ENCODE measurements around the gene SERPINB4. TPM values are rescaled to one million over a fixed set of nuclear protein-coding genes. Genes with fewer than 3 reads are reported as not detected.
"Not testable (repeated sequence)": the region's sequence is repeated elsewhere in the genome, so short reads cannot be mapped to it uniquely, and the experiment has no call there.

SERPINB4 gene
- polyA plus RNA-seq, 1 donor from 2014 or later, result not detected

GRCh38 chr18:63648241-63648640 lies 4.2 kb upstream of the SERPINB4 start:
- Mint-ChIP-seq H3K9me3 (peaks cover 0 to 2% (median 0%) of the 10 kb centered on the region in 3 donors), H3K4me3 (no peak overlapping the region), H3K36me3 (no peaks in the 10 kb centered on the region)

GRCh38 chr18:63646936-63647335 lies 2.9 kb upstream of the SERPINB4 start:
- H3K27me3 Mint-ChIP-seq, result peaks cover 9% of the 10 kb centered on the region
- H3K4me1 Mint-ChIP-seq, result no peaks in the 10 kb centered on the region
- H3K9me3 Mint-ChIP-seq, result peaks cover 0 to 2% (median 0%) of the 10 kb centered on the region in 3 donors
- no peaks in the 10 kb centered on the region for H3K36me3 Mint-ChIP-seq
- no peak overlapping the region for H3K4me3 Mint-ChIP-seq
- H3K27ac Mint-ChIP-seq, result no peak overlapping the region

More at GRCh38 chr18:63648241-63648640, 4.2 kb upstream of the SERPINB4 start:
- Mint-ChIP-seq H3K27me3 (peaks cover 9% of the 10 kb centered on the region), H3K27ac (no peak overlapping the region), H3K4me1 (no peaks in the 10 kb centered on the region)

- H3K4me3 Mint-ChIP-seq, H3K27me3 Mint-ChIP-seq, H3K27ac Mint-ChIP-seq, H3K36me3 Mint-ChIP-seq, H3K9me3 Mint-ChIP-seq, H3K4me1 Mint-ChIP-seq: not testable (repeated sequence)
Measured at GRCh38 chr18:63644694-63645093, 638 bp upstream of the SERPINB4 start.

- not testable (repeated sequence) for H3K4me1 Mint-ChIP-seq, H3K27ac Mint-ChIP-seq, H3K9me3 Mint-ChIP-seq, H3K27me3 Mint-ChIP-seq, H3K36me3 Mint-ChIP-seq, H3K4me3 Mint-ChIP-seq
Measured at GRCh38 chr18:63642668-63643356, 1.2 kb downstream of the SERPINB4 start.

GRCh38 chr18:63641157-63641680 lies 2.8 kb downstream of the SERPINB4 start:
- H3K27me3 Mint-ChIP-seq, H3K4me3 Mint-ChIP-seq, H3K4me1 Mint-ChIP-seq, H3K9me3 Mint-ChIP-seq, H3K27ac Mint-ChIP-seq, H3K36me3 Mint-ChIP-seq: not testable (repeated sequence)

GRCh38 chr18:63637703-63638102 lies 6.4 kb downstream of the SERPINB4 start:
- no peak overlapping the region for H3K27ac Mint-ChIP-seq
- H3K9me3 Mint-ChIP-seq, result peaks cover 0 to 4% (median 0%) of the 10 kb centered on the region in 3 donors
- H3K27me3 Mint-ChIP-seq, result no peaks in the 10 kb centered on the region
- no peaks in the 10 kb centered on the region for H3K4me1 Mint-ChIP-seq
- no peaks in the 10 kb centered on the region for H3K36me3 Mint-ChIP-seq
- no peak overlapping the region for H3K4me3 Mint-ChIP-seq

- no peak overlapping the region for H3K27ac Mint-ChIP-seq
- H3K4me1 Mint-ChIP-seq, result no peaks in the 10 kb centered on the region
- H3K9me3 Mint-ChIP-seq, result peaks cover 4 to 23% (median 21%) of the 10 kb centered on the region in 3 donors
- no peaks in the 10 kb centered on the region for H3K27me3 Mint-ChIP-seq
- H3K4me3 Mint-ChIP-seq, result peak overlapping the region in 1 of 4 donors; percentile 12
- peaks cover 1% of the 10 kb centered on the region for H3K36me3 Mint-ChIP-seq
Measured at GRCh38 chr18:63627819-63628218, 16.2 kb downstream of the SERPINB4 start.

GRCh38 chr18:63626431-63626830 lies 17.6 kb downstream of the SERPINB4 start:
- no peaks in the 10 kb centered on the region for H3K27me3 Mint-ChIP-seq
- H3K4me3 Mint-ChIP-seq, result no peak overlapping the region
- H3K9me3 Mint-ChIP-seq, result peaks cover 4 to 23% (median 23%) of the 10 kb centered on the region in 3 donors
- H3K4me1 Mint-ChIP-seq, result no peaks in the 10 kb centered on the region
- H3K27ac Mint-ChIP-seq, result no peak overlapping the region
- H3K36me3 Mint-ChIP-seq, result peaks cover 1% of the 10 kb centered on the region

GRCh38 chr18:63624863-63625262 lies 19.2 kb downstream of the SERPINB4 start:
- H3K4me1 Mint-ChIP-seq, result no peaks in the 10 kb centered on the region
- no peak overlapping the region for H3K27ac Mint-ChIP-seq
- H3K4me3 Mint-ChIP-seq, result no peak overlapping the region
- H3K9me3 Mint-ChIP-seq, result peaks cover 5 to 28% (median 26%) of the 10 kb centered on the region in 3 donors
- peaks cover 1% of the 10 kb centered on the region for H3K36me3 Mint-ChIP-seq
- H3K27me3 Mint-ChIP-seq, result no peaks in the 10 kb centered on the region

GRCh38 chr18:63619661-63620060 lies 24.4 kb downstream of the SERPINB4 start:
- H3K27ac Mint-ChIP-seq, result no peak overlapping the region
- H3K4me1 Mint-ChIP-seq, result no peaks in the 10 kb centered on the region
- H3K9me3 Mint-ChIP-seq, result peaks cover 1 to 13% (median 8%) of the 10 kb centered on the region in 3 donors
- no peaks in the 10 kb centered on the region for H3K36me3 Mint-ChIP-seq
- H3K4me3 Mint-ChIP-seq, result no peak overlapping the region
- no peaks in the 10 kb centered on the region for H3K27me3 Mint-ChIP-seq

GRCh38 chr18:63617915-63618234 lies 26.2 kb downstream of the SERPINB4 start:
- Mint-ChIP-seq H3K4me3 (no peak overlapping the region), H3K27ac (no peak overlapping the region), H3K9me3 (peaks cover 3 to 12% (median 6%) of the 10 kb centered on the region in 3 donors)

GRCh38 chr18:63617049-63617914 lies 26.8 kb downstream of the SERPINB4 start:
- Mint-ChIP-seq H3K4me3 (no peak overlapping the region), H3K4me1 (no peaks in the 10 kb centered on the region), H3K27ac (no peak overlapping the region)

More at GRCh38 chr18:63617915-63618234, 26.2 kb downstream of the SERPINB4 start:
- no peaks in the 10 kb centered on the region for H3K4me1 Mint-ChIP-seq
- H3K36me3 Mint-ChIP-seq, result no peaks in the 10 kb centered on the region
- H3K27me3 Mint-ChIP-seq, result no peaks in the 10 kb centered on the region

GRCh38 chr18:63613420-63613819 lies 30.6 kb downstream of the SERPINB4 start:
- peaks cover 2% of the 10 kb centered on the region for H3K27me3 Mint-ChIP-seq
- H3K27ac Mint-ChIP-seq, result no peak overlapping the region
- no peak overlapping the region for H3K4me3 Mint-ChIP-seq
- peaks cover 0 to 2% (median 0%) of the 10 kb centered on the region in 3 donors for H3K9me3 Mint-ChIP-seq
- H3K4me1 Mint-ChIP-seq, result no peaks in the 10 kb centered on the region
- peaks cover 3% of the 10 kb centered on the region for H3K36me3 Mint-ChIP-seq

More at GRCh38 chr18:63617049-63617914, 26.8 kb downstream of the SERPINB4 start:
- H3K27me3 Mint-ChIP-seq, result no peaks in the 10 kb centered on the region
- no peaks in the 10 kb centered on the region for H3K36me3 Mint-ChIP-seq
- H3K9me3 Mint-ChIP-seq, result peaks cover 3 to 10% (median 6%) of the 10 kb centered on the region in 3 donors

- Mint-ChIP-seq H3K27me3 (peaks cover 6% of the 10 kb centered on the region), H3K27ac (no peak overlapping the region), H3K4me1 (no peaks in the 10 kb centered on the region), H3K36me3 (peaks cover 3% of the 10 kb centered on the region), H3K4me3 (no peak overlapping the region), H3K9me3 (peaks cover 0 to 4% (median 0%) of the 10 kb centered on the region in 3 donors)
Measured at GRCh38 chr18:63606526-63606925, 37.5 kb downstream of the SERPINB4 start.

- Mint-ChIP-seq H3K27me3 (peaks cover 4% of the 10 kb centered on the region), H3K4me3 (no peak overlapping the region), H3K9me3 (peaks cover 0 to 4% (median 0%) of the 10 kb centered on the region in 3 donors), H3K27ac (no peak overlapping the region), H3K36me3 (no peaks in the 10 kb centered on the region), H3K4me1 (no peaks in the 10 kb centered on the region)
Measured at GRCh38 chr18:63604791-63605567, 39.1 kb downstream of the SERPINB4 start.

All from IgD-negative memory B cell (primary cell).